GM12878 (cell line): ENCODE results near the gene MLPH. TPM values are rescaled to one million over a fixed set of nuclear protein-coding genes. Genes with fewer than 3 reads are reported as not detected.

Experiments used
- ATAC-seq: fragments of 200-7000 bp; cut with Tn5 transposase; 3 replicates; pipeline ENCODE4 v1.9.1; 2020; ENCODE audit warnings: mild to moderate bottlenecking, moderate library complexity
- BruUV-seq: library from RNA; stranded (reverse); fragments of 400-500 nt; replicated peaks from 2 replicates; lab custom pipeline; 2021; lab: Mats Ljungman, UMichigan
- CTCF ChIA-PET: fragments of 300-600 bp; sonication (Branson Sonifier 250); formaldehyde crosslinking; extraction: SDS; loops from one replicate; lab custom pipeline; 2021; ENCODE audit warnings: inconsistent platforms; lab: Yijun Ruan, JAX
- POLR2A ChIA-PET: fragments of 350-600 bp; formaldehyde crosslinking; extraction: SDS; loops from one replicate; lab custom pipeline; 2021; ENCODE audit warnings: inconsistent platforms; lab: Charles Lee
- RAD21 ChIA-PET: fragments of 300-600 bp; sonication (Branson Sonifier 250); formaldehyde crosslinking; loops from one replicate; lab custom pipeline; 2023; ENCODE audit warnings: antibody characterized with exemption; ENCODE audit not compliant: unreplicated experiment; lab: Charles Lee
- SMC1A ChIA-PET: fragments of 300-600 bp; sonication (Branson Sonifier 250); formaldehyde crosslinking; loops from one replicate; lab custom pipeline; 2023; ENCODE audit not compliant: unreplicated experiment, uncharacterized antibody; lab: Charles Lee
- DNase-seq: peaks from one replicate; pipeline ENCODE4 v3.0.0-alpha.2; 2011; ENCODE audit warnings: low read depth, low spot score
- FAIRE-seq: peaks from 3 replicates; lab custom pipeline; 2011; peaks lifted over from hg19 to GRCh38; lab: Jason Lieb, UNC
- H2AFZ ChIP-seq: 2 replicates; pipeline ENCODE4 v1.6.0; 2011; ENCODE audit warnings: low read depth, low read length, control low read depth; ENCODE audit not compliant: control insufficient read depth
- H3K27ac ChIP-seq: 2 replicates; pipeline ENCODE4 v1.5.1; 2011; ENCODE audit warnings: control low read depth; ENCODE audit not compliant: control insufficient read depth, insufficient read depth
- H3K27me3 ChIP-seq, 2 experiments: replicated peaks in 1 of 2; 2 replicates each; pipeline versions ENCODE4 v1.6.0 to v1.6.1; 2011; ENCODE audit warnings: low read length in 1 of 2; ENCODE audit not compliant: control insufficient read depth in 2 of 2, insufficient read depth in 2 of 2
- H3K36me3 ChIP-seq, 2 experiments: 2 replicates each; pipeline ENCODE4 v1.5.1; 2011; ENCODE audit warnings: low read length in 1 of 2; ENCODE audit not compliant: control insufficient read depth in 2 of 2, insufficient read depth in 2 of 2
- H3K4me1 ChIP-seq: 2 replicates; pipeline ENCODE4 v1.6.1; 2011; ENCODE audit warnings: mild to moderate bottlenecking, low read length, moderate library complexity, mixed read lengths; ENCODE audit not compliant: control insufficient read depth, insufficient read depth
- H3K4me2 ChIP-seq: 2 replicates; pipeline ENCODE4 v1.6.0; 2011; ENCODE audit warnings: control low read depth; ENCODE audit not compliant: control insufficient read depth, insufficient read depth
- H3K4me3 ChIP-seq: fragments of 200-600 bp; sonication (generic); 2 replicates; pipeline ENCODE4 v1.5.1; 2016
- H3K79me2 ChIP-seq: 2 replicates; pipeline ENCODE4 v1.6.0; 2011; ENCODE audit warnings: low read length; ENCODE audit not compliant: control insufficient read depth, insufficient read depth
- H3K9ac ChIP-seq: 2 replicates; pipeline ENCODE4 v1.8.0; 2011; ENCODE audit warnings: low read length, control low read depth, mixed read lengths; ENCODE audit not compliant: control insufficient read depth, insufficient read depth
- H3K9me3 ChIP-seq: replicated peaks from 3 replicates; pipeline ENCODE4 v1.5.1; 2011; ENCODE audit warnings: mild to moderate bottlenecking, low read length; ENCODE audit not compliant: control insufficient read depth, insufficient read depth
- H4K20me1 ChIP-seq: 2 replicates; pipeline ENCODE4 v1.6.0; 2011; ENCODE audit not compliant: control insufficient read depth, insufficient read depth
- CBX5 ChIP-seq: sonication (generic); IDR thresholded peaks from 2 replicates; pipeline ENCODE4 v1.6.1; 2016; ENCODE audit warnings: low read depth, moderate library complexity, mild to moderate bottlenecking, inconsistent platforms
- RUNX3 ChIP-seq: IDR thresholded peaks from 2 replicates; pipeline ENCODE4 v1.6.1; 2012; ENCODE audit warnings: low read length, inconsistent platforms
- YY1 ChIP-seq: IDR thresholded peaks from 2 replicates; pipeline ENCODE4 v1.6.1; 2011; ENCODE audit warnings: low read depth, mild to moderate bottlenecking, low read length
- ZNF384 ChIP-seq: IDR thresholded peaks from 2 replicates; pipeline ENCODE4 v1.6.1; 2012; ENCODE audit warnings: low read depth, mild to moderate bottlenecking, low read length, improper control_type of control experiment, borderline replicate concordance
- WGBS: methylation state at CpG from one replicate; pipeline ENCODE4 v1.1.6; 2016; ENCODE audit warnings: low lambda C conversion rate; ENCODE audit not compliant: insufficient replicate concordance, insufficient coverage; ENCODE audit errors: missing lambda C conversion rate; 5-methylcytosine and 5-hydroxymethylcytosine counted together
- in situ Hi-C: fragments of 300-500 bp; cut with MboI; formaldehyde crosslinking; loops from 9 replicates; pipeline ENCODE4 v1.14.3; 2018; ENCODE audit warnings: mixed read lengths
- intact Hi-C: fragments of 100-400 bp; cut with micrococcal nuclease; formaldehyde crosslinking; loops from one replicate; pipeline ENCODE4 v1.14.2; 2022; ENCODE audit not compliant: unreplicated experiment
- polyA plus RNA-seq, 11 experiments: library from polyadenylated mRNA; depleted of rRNA in 4 of 11; unstranded in 6 of 11; stranded (reverse) in 5 of 11; fragments of >200 nt; fragmentation: Nextera tagmentation in 4 of 11; fragmentation: Illumina TruSeq in 1 of 11; extraction: Ambion mirVana in 4 of 11; extraction: Trizol in 1 of 11; gene quantifications; 1 replicate in 1 of 11; 2 replicates in 10 of 11; pipeline versions ENCODE4 v1.2.1 to v1.2.3, GENCODE V29; 2011 to 2016; ENCODE audit warnings: inconsistent platforms in 2 of 11, missing spikeins in 2 of 11, low read depth in 1 of 11
- total RNA-seq, 4 experiments: library from RNA; depleted of rRNA in 3 of 4; stranded (reverse); fragments of >200 nt in 3 of 4; fragmentation: Illumina TruSeq in 1 of 4; extraction: Trizol in 1 of 4; gene quantifications; 2 replicates each; pipeline versions ENCODE4 v1.2.1 to v1.2.3, GENCODE V29; 2013 to 2021
- TF ChIP-seq, protein P1 (sequence below): fragments of 450-650 bp; IDR thresholded peaks from 2 replicates; pipeline ENCODE4 v1.6.1; 2017; ENCODE audit warnings: low read depth, mild to moderate bottlenecking, moderate library complexity

MLPH gene
- total and polyA plus RNA-seq, 10 of the 15 experiments (the other 5 are each of a cell fraction or from before 2014, with no cell fraction given): 0.16 to 0.85 TPM; not detected in 8

DNA sequence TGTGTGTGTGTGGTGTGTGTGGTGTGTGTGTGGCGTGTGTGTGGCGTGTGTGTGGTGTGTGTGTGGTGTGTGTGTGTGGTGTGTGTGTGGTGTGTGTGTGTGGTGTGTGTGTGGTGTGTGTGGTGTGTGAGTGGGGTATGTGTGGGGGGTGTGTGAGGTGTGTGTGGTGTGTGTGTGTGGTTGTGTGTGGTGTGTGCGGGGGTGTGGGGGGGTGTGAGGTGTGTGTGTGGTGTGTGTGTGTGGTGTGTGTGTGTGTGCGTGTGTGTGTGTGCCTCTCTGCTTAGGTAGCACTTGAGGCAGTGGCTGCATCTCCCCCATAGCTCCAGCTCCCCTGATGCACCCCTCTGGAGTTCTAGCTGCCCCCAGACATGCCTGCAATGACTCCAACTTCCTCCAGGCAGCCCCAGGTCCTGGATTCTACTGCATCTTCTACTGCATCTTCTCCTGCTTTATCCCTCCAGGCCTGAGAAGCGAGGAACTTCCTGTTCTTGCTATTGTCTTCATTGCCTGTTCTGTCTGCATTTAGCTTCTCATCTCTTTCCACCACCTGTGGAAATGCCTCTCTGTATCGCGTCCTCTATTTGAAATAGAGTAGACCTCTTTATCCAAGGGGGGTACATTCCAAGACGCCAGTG, 22.2 kb upstream of the MLPH start:
- no peak overlapping the region for H3K4me3 ChIP-seq
- no peak overlapping the region for H3K27ac ChIP-seq
- H3K9me3 ChIP-seq: no peaks in the 10 kb centered on the region
- SMC1A ChIA-PET: no interaction called here
- H3K4me2 ChIP-seq: no peak overlapping the region
- 42% methylated on average over 6 of the region's 8 CpGs for WGBS
- no peak for TF ChIP-seq CBX5
- TF ChIP-seq, protein P1, sequence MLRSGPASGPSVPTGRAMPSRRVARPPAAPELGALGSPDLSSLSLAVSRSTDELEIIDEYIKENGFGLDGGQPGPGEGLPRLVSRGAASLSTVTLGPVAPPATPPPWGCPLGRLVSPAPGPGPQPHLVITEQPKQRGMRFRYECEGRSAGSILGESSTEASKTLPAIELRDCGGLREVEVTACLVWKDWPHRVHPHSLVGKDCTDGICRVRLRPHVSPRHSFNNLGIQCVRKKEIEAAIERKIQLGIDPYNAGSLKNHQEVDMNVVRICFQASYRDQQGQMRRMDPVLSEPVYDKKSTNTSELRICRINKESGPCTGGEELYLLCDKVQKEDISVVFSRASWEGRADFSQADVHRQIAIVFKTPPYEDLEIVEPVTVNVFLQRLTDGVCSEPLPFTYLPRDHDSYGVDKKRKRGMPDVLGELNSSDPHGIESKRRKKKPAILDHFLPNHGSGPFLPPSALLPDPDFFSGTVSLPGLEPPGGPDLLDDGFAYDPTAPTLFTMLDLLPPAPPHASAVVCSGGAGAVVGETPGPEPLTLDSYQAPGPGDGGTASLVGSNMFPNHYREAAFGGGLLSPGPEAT: no peak
- no peak for TF ChIP-seq ZNF384
- TF ChIP-seq YY1: no peak
- no peak for TF ChIP-seq RUNX3
- no peak overlapping the region for H3K9ac ChIP-seq
- H4K20me1 ChIP-seq: no peaks in the 10 kb centered on the region
- H2AFZ ChIP-seq: no peak overlapping the region
- no peak for ATAC-seq
- no TSS peak for BruUV-seq
- DNase-seq: no peak
- H3K36me3 ChIP-seq: no peaks in the 10 kb centered on the region
- H3K79me2 ChIP-seq: no peaks in the 10 kb centered on the region
- intact Hi-C loops (no loop called here), in situ Hi-C loops (no loop called here)
- POLR2A ChIA-PET: no interaction called here
- H3K4me1 ChIP-seq: no peaks in the 10 kb centered on the region
- RAD21 ChIA-PET: no interaction called here
- FAIRE-seq: no peak
- no peaks in the 10 kb centered on the region; a peak in 1 of 4 replicates for H3K27me3 ChIP-seq
- CTCF ChIA-PET: interaction anchor here (1.2 kb wide), 1 partner anchor 43 kb away, joined by 3 read pairs; no protein-coding TSS in a partner anchor
